Activated CD4-positive, alpha-beta T cell treated with anti-CD3 and anti-CD28 coated beads, Interleukin-2, amount 50 U/mL, for 1 hour (primary cell): Measurements from ENCODE around the gene KCNA5.

Source experiments
- DNase-seq: peaks from one replicate; pipeline ENCODE4 v3.0.0-alpha.2; 2020

Gene KCNA5

GRCh38 chr12:5068126-5068525 is 24.4 kb downstream of the KCNA5 start:
- DNase-seq: no peak

GRCh38 chr12:5068619-5069018 is 24.9 kb downstream of the KCNA5 start:
- no peak for DNase-seq

GRCh38 chr12:5070090-5070489 is 26.4 kb downstream of the KCNA5 start:
- DNase-seq: no peak

GRCh38 chr12:5071496-5071895 is 27.8 kb downstream of the KCNA5 start:
- no peak for DNase-seq

GRCh38 chr12:5072311-5072710 is 28.6 kb downstream of the KCNA5 start:
- no peak for DNase-seq

GRCh38 chr12:5073054-5073453 is 29.4 kb downstream of the KCNA5 start:
- no peak for DNase-seq

GRCh38 chr12:5073853-5074252 is 30.2 kb downstream of the KCNA5 start:
- no peak for DNase-seq

- DNase-seq: no peak
Observed at GRCh38 chr12:5076761-5077160, 33.1 kb downstream of the KCNA5 start.

- no peak for DNase-seq
Observed at GRCh38 chr12:5078423-5078822, 34.7 kb downstream of the KCNA5 start.

GRCh38 chr12:5081016-5081415 is 37.3 kb downstream of the KCNA5 start:
- DNase-seq: no peak

- DNase-seq: no peak
Observed at GRCh38 chr12:5083955-5084849, 40.5 kb downstream of the KCNA5 start.

GRCh38 chr12:5085896-5086295 is 42.2 kb downstream of the KCNA5 start:
- no peak for DNase-seq

- no peak for DNase-seq
Observed at GRCh38 chr12:5087831-5088554, 44.3 kb downstream of the KCNA5 start.

GRCh38 chr12:5088586-5089264 is 45.0 kb downstream of the KCNA5 start:
- DNase-seq: no peak

- DNase-seq: no peak
Observed at GRCh38 chr12:5094551-5094950, 50.9 kb downstream of the KCNA5 start.

- no peak for DNase-seq
Observed at GRCh38 chr12:5094986-5095385, 51.3 kb downstream of the KCNA5 start.
